ENCODE results near the gene MRPL53.
"Not testable (repeated sequence)": the region's sequence is repeated elsewhere in the genome, so short reads cannot be mapped to it uniquely, and the experiment has no call there.

Gene MRPL53

DNA sequence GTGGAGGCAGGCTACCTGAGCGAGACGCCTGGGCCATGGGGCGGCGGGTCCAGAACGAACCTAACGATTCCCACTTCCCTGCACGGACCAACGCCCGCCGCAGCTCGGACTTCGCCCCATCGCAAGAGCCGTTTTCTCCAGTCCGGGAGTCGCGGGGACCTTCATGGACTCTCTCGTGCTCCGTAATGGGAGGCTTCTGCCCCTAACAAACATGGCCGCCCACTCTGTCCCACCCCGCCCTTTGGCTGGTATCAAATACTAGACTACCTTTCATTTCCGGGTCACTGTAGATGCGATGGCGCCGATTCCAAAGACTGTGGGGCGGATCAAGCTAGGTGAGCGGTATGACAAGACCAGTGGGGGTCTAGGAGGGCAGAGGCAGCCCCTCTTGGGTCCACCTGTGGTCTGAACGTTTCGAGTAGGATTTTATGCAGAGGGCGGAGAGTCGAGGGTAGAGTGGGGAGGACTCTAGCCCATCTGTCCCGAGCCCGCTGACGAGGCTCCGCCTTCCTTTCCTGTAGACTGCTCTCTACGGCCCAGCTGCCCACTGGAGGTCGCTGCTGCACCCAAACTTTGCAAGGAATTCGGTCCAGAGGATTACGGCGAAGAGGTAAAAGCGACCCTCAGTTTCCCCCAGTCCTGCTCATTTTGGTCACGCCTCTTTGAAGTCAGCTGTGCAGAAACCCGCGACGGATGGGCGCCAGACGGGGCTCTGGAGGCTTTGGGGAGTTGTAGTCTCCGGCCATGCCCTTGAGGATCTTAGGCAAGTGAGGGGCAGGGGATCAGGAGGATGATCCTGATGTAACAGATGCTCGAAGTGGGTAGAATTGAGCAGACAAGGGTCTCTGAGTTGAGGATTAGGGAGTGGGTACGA lies 10.6 kb upstream of the MRPL53 start, which contains the start of the genes CCDC142 and TTC31:
CCDC142 (minus strand) TSS at position 198 of the 874 bp plus-strand sequence; CDS start at position 37, 161 bp downstream.
TTC31 (plus strand) TSS at position 281 of the 874 bp plus-strand sequence; CDS start at position 296, 15 bp downstream.
- peak; percentile 73 to 81 for DNase-seq (ENCODE audit: low read depth in 2 of 2)

DNA sequence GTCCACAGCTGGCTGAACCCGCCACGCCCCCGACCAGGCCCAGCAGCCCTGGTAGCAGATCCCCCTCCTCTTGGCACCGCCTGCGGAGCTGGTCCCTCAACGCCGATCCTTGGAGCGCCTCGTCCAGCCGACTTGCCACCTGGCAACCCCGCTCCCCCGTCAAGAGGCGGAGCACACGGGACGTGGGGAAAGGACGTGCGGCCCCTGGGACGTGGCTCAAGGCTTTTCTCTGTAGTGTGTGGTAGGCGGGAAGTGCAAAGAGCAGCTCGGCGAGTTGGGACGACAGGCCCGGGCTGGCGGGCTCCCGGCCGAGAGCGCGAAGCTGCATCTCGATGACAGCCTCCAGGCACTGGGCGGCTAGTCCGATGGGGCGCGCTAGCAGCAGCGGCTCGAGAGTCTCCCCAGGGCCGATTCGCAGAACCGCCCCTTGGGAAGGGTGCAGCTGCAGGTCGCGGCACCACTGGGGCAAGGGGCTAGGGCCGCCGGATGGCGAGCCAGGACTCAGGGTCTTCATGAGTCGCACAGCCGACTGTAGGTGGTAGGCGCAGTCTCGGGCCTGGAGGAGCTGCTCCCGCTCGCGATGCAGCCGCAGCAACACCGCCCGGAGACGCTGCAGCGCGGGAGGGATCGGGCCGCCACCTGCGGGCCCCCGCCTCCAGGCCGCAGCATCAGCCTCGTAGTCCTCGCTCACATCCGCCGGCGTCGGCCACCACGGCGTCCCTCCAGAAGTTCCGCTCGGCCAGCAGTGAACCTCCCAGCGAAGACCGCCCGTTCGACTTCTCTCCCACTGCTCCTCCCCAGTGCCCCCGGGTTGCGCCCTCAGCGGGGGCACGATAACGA lies 9.7 kb upstream of the MRPL53 start:
- DNase-seq (ENCODE audit: low read depth in 2 of 2): no peak

DNA sequence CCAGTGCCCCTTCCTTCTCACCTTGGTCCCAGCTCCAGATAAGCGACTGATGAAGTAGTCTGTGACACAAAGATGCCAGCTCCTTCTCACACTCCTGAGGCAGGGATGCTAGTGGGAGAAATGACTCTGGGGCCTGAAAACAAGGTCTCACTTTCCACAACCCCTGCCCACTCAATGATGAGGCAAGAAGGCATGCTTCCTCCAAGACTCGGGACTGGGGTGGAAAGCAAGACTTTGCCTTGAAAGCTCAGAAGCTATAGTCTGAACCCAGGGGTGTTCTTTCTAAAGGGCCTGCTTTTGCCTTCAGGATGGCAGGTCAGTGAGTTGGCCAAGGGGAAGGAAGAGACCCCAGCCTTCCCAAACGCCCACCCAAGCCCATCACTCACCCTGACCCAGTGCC lies 9.0 kb upstream of the MRPL53 start:
- no peak for DNase-seq (ENCODE audit: low read depth in 2 of 2)

GRCh38 chr2:74474899-74475298 lies 2.4 kb upstream of the MRPL53 start:
- no peak for DNase-seq (ENCODE audit: low read depth in 2 of 2)

DNA sequence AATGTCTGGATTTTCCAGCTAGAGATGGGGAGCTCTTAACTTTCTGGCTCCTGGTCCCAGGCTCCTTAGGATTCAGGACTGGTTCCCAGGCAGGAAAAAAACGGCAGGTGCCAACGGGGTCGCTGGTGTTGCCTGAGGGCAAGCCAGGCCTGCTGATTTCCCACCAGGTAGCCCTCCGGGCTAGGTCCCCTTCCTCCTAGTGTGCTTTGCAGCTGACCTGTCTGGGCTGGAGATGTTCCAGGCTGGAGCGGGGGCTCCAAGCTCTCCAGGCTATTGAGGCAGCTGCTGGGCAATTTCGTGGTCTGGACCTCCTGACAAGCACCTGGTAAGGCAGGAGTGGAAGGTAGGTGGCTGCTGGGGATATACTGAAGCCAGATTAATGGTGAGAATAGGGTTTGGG lies 2.0 kb upstream of the MRPL53 start:
- DNase-seq (ENCODE audit: low read depth in 2 of 2): no peak

GRCh38 chr2:74472945-74473258 lies 422 bp upstream of the MRPL53 start:
- DNase-seq (ENCODE audit: low read depth in 2 of 2): no peak

DNA sequence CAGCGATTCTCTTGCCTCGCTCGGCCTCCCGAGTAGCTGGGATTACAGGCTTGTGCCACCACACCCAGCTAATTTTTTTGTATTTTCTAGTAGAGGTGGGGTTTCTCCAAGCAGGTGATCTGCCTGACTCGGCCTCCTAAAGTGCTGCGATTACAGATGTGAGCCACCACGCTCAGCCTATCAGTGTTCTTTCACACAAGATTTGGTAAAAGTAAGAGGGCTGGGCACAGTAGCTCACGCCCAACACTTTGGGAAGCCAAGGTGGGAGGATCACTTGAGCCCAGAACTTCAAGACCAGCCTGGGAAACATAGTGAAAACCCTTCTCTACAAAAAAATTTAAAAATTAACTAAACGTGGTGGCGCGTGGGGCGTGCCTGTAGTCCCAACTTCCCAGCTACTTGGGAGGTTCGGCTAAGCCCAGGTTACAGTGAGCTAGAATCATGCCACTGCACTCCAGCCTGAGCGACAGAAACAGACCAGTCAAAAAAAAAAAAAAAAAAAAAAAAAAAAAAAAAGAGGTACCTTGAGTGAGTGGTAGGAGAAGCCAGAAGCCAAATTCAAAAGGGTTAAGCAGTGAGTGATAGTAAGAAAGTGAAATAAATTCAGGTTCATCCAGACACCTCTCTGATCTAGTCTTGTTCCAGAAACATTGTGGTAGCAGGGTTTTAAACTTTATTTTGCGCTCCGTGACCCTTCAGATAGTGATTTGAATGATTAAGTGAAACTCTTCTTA lies 981 bp downstream of the MRPL53 start:
- no peak for DNase-seq (ENCODE audit: low read depth in 2 of 2)

- not testable (repeated sequence) for DNase-seq (ENCODE audit: low read depth in 2 of 2)
These were observed 1.7 kb downstream of the MRPL53 start for GRCh38 chr2:74470742-74471141.

DNA sequence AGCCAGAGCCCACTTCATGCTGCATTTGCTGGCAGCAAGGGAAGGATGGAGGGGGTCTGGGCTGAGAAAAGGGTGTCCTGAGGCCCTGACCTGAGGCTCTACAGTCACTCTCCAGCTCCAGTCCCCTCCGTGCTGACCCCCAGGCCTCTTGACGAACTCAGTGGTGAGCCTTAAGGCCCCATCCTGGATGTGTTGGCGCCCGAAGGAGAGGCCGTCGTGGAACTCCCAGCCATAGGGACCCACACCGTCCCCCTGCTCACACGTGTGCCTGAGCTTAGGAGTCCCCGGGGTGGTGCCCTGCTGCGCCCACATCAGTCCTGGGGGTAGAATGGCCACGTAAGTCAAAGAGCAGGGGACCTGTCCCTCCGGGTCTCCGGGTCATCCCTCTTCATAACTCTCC lies 8.1 kb downstream of the MRPL53 start:
- DNase-seq (ENCODE audit: low read depth in 2 of 2): no peak

GRCh38 chr2:74462786-74463105 lies 9.7 kb downstream of the MRPL53 start:
- no peak for DNase-seq (ENCODE audit: low read depth in 2 of 2)

DNA sequence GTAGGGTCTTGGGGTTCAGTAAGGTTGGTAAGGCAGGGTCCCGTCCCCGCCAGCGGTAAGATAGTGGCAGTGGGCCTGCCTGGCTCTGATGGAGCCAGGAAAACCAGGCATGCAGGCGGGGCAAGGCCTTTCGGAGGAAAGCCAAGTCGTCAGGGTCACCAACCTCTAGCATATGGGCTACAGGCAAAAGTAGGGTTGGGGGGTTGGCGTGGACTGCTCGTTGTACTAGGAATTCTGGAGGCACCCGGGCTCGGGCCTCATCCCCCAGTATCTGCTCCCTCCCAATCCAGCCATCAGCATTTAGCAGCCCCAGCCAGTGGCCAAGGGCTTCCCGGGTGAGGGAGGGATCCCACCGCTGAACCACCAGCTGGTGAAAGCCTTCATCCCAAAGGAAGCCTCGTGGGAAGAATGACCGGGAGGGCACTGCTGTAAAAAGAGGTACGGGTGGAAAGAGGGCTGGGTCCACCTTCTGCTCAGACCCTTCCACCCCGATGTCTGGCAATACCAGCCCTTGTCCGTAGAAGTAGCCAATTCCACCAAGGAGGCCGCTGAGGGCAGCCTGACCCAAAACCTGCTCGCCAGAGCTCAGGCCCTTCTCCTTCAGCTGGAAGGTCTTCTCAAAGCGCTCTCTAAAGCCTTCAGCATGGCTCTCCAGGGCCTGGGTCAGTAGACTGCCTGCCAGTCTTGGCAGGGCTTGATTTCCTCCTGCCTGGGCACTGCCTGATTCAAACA lies 10.3 kb downstream of the MRPL53 start:
- DNase-seq (ENCODE audit: low read depth in 2 of 2): no peak

GRCh38 chr2:74461187-74462053 lies 11.1 kb downstream of the MRPL53 start:
- no peak for DNase-seq (ENCODE audit: low read depth in 2 of 2)

- DNase-seq (ENCODE audit: low read depth in 2 of 2): not testable (repeated sequence)
These were observed 12.3 kb downstream of the MRPL53 start for GRCh38 chr2:74460187-74460586.

- DNase-seq (ENCODE audit: low read depth in 2 of 2): not testable (repeated sequence)
These were observed 12.9 kb downstream of the MRPL53 start for GRCh38 chr2:74459503-74460118.

- DNase-seq (ENCODE audit: low read depth in 2 of 2): no peak
These were observed 13.5 kb downstream of the MRPL53 start for GRCh38 chr2:74458938-74459363.

- DNase-seq (ENCODE audit: low read depth in 2 of 2): peak; percentile 95
These were observed 14.1 kb downstream of the MRPL53 start, which contains the start of gene WBP1 for GRCh38 chr2:74458132-74458937. TSS of gene WBP1 (plus strand) at chr2:74458438. CDS start at chr2:74458603, 165 bp downstream.

DNA sequence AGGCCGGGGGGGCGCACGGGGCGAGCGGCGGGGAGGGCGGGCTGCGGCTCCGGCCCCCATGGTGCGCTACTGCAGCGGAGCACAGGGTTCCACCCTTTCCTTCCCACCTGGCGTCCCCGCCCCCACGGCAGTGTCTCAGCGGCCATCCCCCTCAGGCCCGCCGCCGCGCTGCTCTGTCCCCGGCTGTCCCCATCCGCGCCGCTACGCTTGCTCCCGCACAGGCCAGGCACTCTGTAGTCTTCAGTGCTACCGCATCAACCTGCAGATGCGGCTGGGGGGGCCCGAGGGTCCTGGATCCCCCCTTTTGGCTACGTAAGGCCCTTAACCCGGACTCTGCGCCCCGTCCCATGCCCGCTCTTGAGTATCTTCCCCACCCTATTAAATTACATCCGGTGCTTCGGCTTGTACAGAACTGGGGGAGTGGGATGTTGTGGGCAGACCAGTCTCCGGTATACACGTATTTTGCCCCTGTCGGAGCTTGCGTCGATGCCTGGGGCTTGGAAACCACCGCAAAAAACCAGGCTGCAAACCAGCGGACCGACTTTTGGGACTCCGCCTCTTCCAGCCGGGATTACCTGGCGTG lies 14.8 kb downstream of the MRPL53 start:
- peak; percentile 58 to 70 for DNase-seq (ENCODE audit: low read depth in 2 of 2)

- no peak for DNase-seq (ENCODE audit: low read depth in 2 of 2)
These were observed 15.3 kb downstream of the MRPL53 start for GRCh38 chr2:74457129-74457548.

Measured in stimulated activated CD8-positive, alpha-beta memory T cell treated with anti-CD3 and anti-CD28 coated beads, Interleukin-7, amount 100 ng/mL, for 1 hour (primary cell).